DMS114 treated with DMSO at 0.1 percent for 48 hours (cell line): ENCODE results near the gene UCN2.

ENCODE experiments used
- DNase-seq: peaks from one replicate; lab custom pipeline; 2025; ENCODE audit not compliant: unreplicated experiment; lab: John Stamatoyannopoulos, UW

UCN2 gene

GRCh38 chr3:48591886-48592518 is 28.4 kb upstream of the UCN2 start:
- DNase-seq, result no peak

- no peak for DNase-seq
These were observed 27.9 kb upstream of the UCN2 start for GRCh38 chr3:48591436-48591835.

- DNase-seq, result no peak
These were observed 24.6 kb upstream of the UCN2 start for GRCh38 chr3:48588230-48588629.

GRCh38 chr3:48587686-48588085 is 24.1 kb upstream of the UCN2 start:
- DNase-seq, result no peak

GRCh38 chr3:48585411-48585810 is 21.8 kb upstream of the UCN2 start:
- DNase-seq, result no peak

GRCh38 chr3:48584836-48585235 is 21.3 kb upstream of the UCN2 start:
- no peak for DNase-seq

GRCh38 chr3:48581621-48582481 is 18.3 kb upstream of the UCN2 start:
- no peak for DNase-seq

- no peak for DNase-seq
These were observed 13.1 kb upstream of the UCN2 start for GRCh38 chr3:48576647-48577046.

GRCh38 chr3:48575366-48575765 is 11.8 kb upstream of the UCN2 start:
- no peak for DNase-seq

GRCh38 chr3:48573973-48574585 is 10.5 kb upstream of the UCN2 start:
- no peak for DNase-seq

GRCh38 chr3:48572517-48572916 is 8.9 kb upstream of the UCN2 start:
- DNase-seq, result no peak

GRCh38 chr3:48571938-48572337 is 8.4 kb upstream of the UCN2 start:
- no peak for DNase-seq

- DNase-seq, result no peak
These were observed 6.3 kb upstream of the UCN2 start for GRCh38 chr3:48569808-48570450.

- DNase-seq, result no peak
These were observed 5.8 kb upstream of the UCN2 start for GRCh38 chr3:48569400-48569799.

- no peak for DNase-seq
These were observed 4.9 kb upstream of the UCN2 start for GRCh38 chr3:48568476-48568875.

GRCh38 chr3:48567500-48567899 is 3.9 kb upstream of the UCN2 start:
- no peak for DNase-seq

- no peak for DNase-seq
These were observed 3.5 kb upstream of the UCN2 start for GRCh38 chr3:48567090-48567489.

- no peak for DNase-seq
These were observed 2.8 kb upstream of the UCN2 start for GRCh38 chr3:48566401-48566760.

- DNase-seq, result no peak
These were observed 2.2 kb upstream of the UCN2 start for GRCh38 chr3:48565591-48566400.

GRCh38 chr3:48565186-48565585 is 1.6 kb upstream of the UCN2 start:
- DNase-seq, result no peak

- DNase-seq, result no peak
These were observed 1.1 kb upstream of the UCN2 start for GRCh38 chr3:48564667-48565066.
